HepG2 (cell line): ENCODE results near the gene DCAF8. TPM values are rescaled to one million over a fixed set of nuclear protein-coding genes. Genes with fewer than 3 reads are reported as not detected.
A peak's percentile ranks its signal among the peaks of the same experiment; 100 is the strongest.

Experiments used
- AGO1 ChIP-seq: fragments of 200-400 bp; formaldehyde crosslinking; IDR thresholded peaks from 2 replicates; pipeline ENCODE4 v1.6.1; 2017; ENCODE audit warnings: mild to moderate bottlenecking, low read depth, low read length, moderate library complexity; ENCODE audit not compliant: poor library complexity, severe bottlenecking
- ARID2 ChIP-seq: sonication (generic); formaldehyde crosslinking; IDR thresholded peaks from 2 replicates; pipeline ENCODE4 v1.8.1; 2022; ENCODE audit warnings: mild to moderate bottlenecking, missing genetic modification reagents, borderline replicate concordance
- DNMT3B ChIP-seq: conservative IDR thresholded peaks from 2 replicates; pipeline ENCODE4 v1.6.1; 2016; ENCODE audit warnings: missing biosample characterization, control low read depth
- HIVEP1 ChIP-seq: sonication (generic); formaldehyde crosslinking; IDR thresholded peaks from 2 replicates; pipeline ENCODE4 v1.4.0; 2020; ENCODE audit warnings: mild to moderate bottlenecking, missing genetic modification reagents
- MIER3 ChIP-seq: IDR thresholded peaks from 2 replicates; pipeline ENCODE4 v1.6.1; 2016; ENCODE audit warnings: missing compliant biosample characterization, borderline replicate concordance
- RFXAP ChIP-seq: sonication (generic); formaldehyde crosslinking; IDR thresholded peaks from 2 replicates; pipeline ENCODE4 v1.4.0; 2020; ENCODE audit warnings: missing genetic modification reagents, borderline replicate concordance
- U2AF2 ChIP-seq: fragments of 200-400 bp; formaldehyde crosslinking; IDR thresholded peaks from 2 replicates; pipeline ENCODE4 v1.6.1; 2017; ENCODE audit warnings: low read depth, mild to moderate bottlenecking, low read length
- XRCC5 ChIP-seq: fragments of 200-400 bp; formaldehyde crosslinking; optimal IDR thresholded peaks from 2 replicates; pipeline ENCODE3; 2017; ENCODE audit warnings: mild to moderate bottlenecking, low read length
- ZFP36 ChIP-seq: fragments of 150-350 bp; IDR thresholded peaks from 2 replicates; pipeline ENCODE4 v1.6.1; 2018; ENCODE audit warnings: borderline replicate concordance, low read length, low read depth; ENCODE audit not compliant: partially characterized antibody
- ZNF431 ChIP-seq: sonication (generic); formaldehyde crosslinking; IDR thresholded peaks from 2 replicates; pipeline ENCODE4 v1.9.0; 2022; ENCODE audit warnings: missing genetic modification reagents, low read depth, mild to moderate bottlenecking, borderline replicate concordance
- polyA plus RNA-seq, 8 experiments: library from polyadenylated mRNA; depleted of rRNA in 3 of 8; stranded (reverse) in 7 of 8; unstranded in 1 of 8; fragments of >200 nt; fragmentation: Illumina TruSeq in 4 of 8; extraction: Trizol in 4 of 8; gene quantifications; 2 replicates each; pipeline versions ENCODE4 v1.2.1 to v1.2.3, GENCODE V29; 2011 to 2016; ENCODE audit warnings: low read depth in 4 of 8, missing spikeins in 1 of 8, mixed read lengths in 1 of 8; ENCODE audit not compliant: insufficient read depth in 1 of 8
- total RNA-seq, 5 experiments: library from RNA; depleted of rRNA; stranded (reverse); fragments of >200 nt; fragmentation: Illumina TruSeq; extraction: Trizol; gene quantifications; 2 replicates each; pipeline ENCODE4 v1.2.3, GENCODE V29; 2016; ENCODE audit warnings: low read depth in 1 of 5
- TF ChIP-seq, protein P1 (sequence below): sonication (generic); formaldehyde crosslinking; IDR thresholded peaks from 2 replicates; pipeline ENCODE4 v1.4.0; 2020; ENCODE audit warnings: missing genetic modification reagents
- TF ChIP-seq, protein P2 (sequence below): sonication (generic); formaldehyde crosslinking; IDR thresholded peaks from 2 replicates; pipeline ENCODE4 v1.4.0; 2020; ENCODE audit warnings: missing genetic modification reagents
- TF ChIP-seq, protein P3 (sequence below): sonication (generic); formaldehyde crosslinking; IDR thresholded peaks from 2 replicates; pipeline ENCODE4 v1.5.1; 2020; ENCODE audit warnings: missing genetic modification reagents, mild to moderate bottlenecking, borderline replicate concordance
- TF ChIP-seq, protein P4 (sequence below): sonication (generic); formaldehyde crosslinking; IDR thresholded peaks from 2 replicates; pipeline ENCODE4 v1.5.0; 2020; ENCODE audit warnings: mild to moderate bottlenecking, missing genetic modification reagents, moderate library complexity
- TF ChIP-seq, protein P5 (sequence below): sonication (generic); formaldehyde crosslinking; IDR thresholded peaks from 2 replicates; pipeline ENCODE4 v1.4.0; 2020; ENCODE audit warnings: missing genetic modification reagents, borderline replicate concordance

Gene DCAF8
- total and polyA plus RNA-seq, 2 of the 13 experiments (the other 11 are each of a cell fraction or from before 2014, with no cell fraction given) = 73.4 to 79.8 TPM

DNA sequence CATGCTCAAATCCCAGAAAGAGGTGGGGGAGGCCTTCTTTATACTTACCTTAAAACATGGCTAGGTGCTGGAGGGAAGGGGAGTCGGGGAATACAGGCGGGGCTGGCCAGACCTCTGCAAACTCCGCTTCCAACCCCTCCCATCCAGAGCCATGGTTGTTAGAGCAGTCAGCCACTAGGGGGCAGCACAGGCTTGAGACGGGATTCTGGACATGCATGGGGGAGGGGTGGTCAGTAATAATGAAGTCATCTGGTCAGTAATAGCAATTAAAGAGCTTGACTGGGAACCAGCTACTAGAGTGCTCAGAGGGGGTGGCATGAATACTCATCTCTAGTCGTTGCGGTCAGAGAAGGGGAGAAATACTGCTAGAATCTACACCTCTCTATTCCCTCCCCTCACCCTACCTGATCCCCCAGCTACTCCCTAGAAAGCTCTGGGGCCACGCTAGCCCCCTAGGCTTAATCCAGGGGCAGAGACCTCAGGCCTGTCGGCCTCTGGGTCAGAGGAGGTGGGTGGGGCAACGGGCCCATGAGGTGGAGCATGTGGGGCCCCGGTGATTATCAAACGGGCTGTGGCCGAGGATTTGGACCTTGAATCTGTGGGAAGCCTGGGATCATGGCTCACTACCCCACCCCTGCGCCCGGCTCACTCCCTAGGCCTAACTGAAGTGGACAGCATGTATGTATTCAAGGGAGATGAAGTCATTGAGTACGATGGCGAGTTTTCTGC, 69.1 kb downstream of the DCAF8 start (continued):
- TF ChIP-seq AGO1 (no peak), XRCC5 (peak; percentile 70), RFXAP (CRISPR knock-in tag) (no peak), HIVEP1 (no peak), ARID2 (CRISPR knock-in tag) (no peak), ZNF431 (no peak), DNMT3B (CRISPR knock-in tag) (0 out of 2 replicates have a peak, but pooled peaks have one; percentile 30), ZFP36 (no peak), MIER3 (CRISPR knock-in tag) (peak; percentile 51; the same call in 1 of the 2 replicates), U2AF2 (no peak)
- TF ChIP-seq, protein P1, sequence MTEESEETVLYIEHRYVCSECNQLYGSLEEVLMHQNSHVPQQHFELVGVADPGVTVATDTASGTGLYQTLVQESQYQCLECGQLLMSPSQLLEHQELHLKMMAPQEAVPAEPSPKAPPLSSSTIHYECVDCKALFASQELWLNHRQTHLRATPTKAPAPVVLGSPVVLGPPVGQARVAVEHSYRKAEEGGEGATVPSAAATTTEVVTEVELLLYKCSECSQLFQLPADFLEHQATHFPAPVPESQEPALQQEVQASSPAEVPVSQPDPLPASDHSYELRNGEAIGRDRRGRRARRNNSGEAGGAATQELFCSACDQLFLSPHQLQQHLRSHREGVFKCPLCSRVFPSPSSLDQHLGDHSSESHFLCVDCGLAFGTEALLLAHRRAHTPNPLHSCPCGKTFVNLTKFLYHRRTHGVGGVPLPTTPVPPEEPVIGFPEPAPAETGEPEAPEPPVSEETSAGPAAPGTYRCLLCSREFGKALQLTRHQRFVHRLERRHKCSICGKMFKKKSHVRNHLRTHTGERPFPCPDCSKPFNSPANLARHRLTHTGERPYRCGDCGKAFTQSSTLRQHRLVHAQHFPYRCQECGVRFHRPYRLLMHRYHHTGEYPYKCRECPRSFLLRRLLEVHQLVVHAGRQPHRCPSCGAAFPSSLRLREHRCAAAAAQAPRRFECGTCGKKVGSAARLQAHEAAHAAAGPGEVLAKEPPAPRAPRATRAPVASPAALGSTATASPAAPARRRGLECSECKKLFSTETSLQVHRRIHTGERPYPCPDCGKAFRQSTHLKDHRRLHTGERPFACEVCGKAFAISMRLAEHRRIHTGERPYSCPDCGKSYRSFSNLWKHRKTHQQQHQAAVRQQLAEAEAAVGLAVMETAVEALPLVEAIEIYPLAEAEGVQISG (CRISPR knock-in tag) = peak; percentile 37; the same call in 1 of the 2 replicates
- TF ChIP-seq, protein P2, sequence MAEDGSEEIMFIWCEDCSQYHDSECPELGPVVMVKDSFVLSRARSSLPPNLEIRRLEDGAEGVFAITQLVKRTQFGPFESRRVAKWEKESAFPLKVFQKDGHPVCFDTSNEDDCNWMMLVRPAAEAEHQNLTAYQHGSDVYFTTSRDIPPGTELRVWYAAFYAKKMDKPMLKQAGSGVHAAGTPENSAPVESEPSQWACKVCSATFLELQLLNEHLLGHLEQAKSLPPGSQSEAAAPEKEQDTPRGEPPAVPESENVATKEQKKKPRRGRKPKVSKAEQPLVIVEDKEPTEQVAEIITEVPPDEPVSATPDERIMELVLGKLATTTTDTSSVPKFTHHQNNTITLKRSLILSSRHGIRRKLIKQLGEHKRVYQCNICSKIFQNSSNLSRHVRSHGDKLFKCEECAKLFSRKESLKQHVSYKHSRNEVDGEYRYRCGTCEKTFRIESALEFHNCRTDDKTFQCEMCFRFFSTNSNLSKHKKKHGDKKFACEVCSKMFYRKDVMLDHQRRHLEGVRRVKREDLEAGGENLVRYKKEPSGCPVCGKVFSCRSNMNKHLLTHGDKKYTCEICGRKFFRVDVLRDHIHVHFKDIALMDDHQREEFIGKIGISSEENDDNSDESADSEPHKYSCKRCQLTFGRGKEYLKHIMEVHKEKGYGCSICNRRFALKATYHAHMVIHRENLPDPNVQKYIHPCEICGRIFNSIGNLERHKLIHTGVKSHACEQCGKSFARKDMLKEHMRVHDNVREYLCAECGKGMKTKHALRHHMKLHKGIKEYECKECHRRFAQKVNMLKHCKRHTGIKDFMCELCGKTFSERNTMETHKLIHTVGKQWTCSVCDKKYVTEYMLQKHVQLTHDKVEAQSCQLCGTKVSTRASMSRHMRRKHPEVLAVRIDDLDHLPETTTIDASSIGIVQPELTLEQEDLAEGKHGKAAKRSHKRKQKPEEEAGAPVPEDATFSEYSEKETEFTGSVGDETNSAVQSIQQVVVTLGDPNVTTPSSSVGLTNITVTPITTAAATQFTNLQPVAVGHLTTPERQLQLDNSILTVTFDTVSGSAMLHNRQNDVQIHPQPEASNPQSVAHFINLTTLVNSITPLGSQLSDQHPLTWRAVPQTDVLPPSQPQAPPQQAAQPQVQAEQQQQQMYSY (CRISPR knock-in tag) = no peak
- TF ChIP-seq, protein P3, sequence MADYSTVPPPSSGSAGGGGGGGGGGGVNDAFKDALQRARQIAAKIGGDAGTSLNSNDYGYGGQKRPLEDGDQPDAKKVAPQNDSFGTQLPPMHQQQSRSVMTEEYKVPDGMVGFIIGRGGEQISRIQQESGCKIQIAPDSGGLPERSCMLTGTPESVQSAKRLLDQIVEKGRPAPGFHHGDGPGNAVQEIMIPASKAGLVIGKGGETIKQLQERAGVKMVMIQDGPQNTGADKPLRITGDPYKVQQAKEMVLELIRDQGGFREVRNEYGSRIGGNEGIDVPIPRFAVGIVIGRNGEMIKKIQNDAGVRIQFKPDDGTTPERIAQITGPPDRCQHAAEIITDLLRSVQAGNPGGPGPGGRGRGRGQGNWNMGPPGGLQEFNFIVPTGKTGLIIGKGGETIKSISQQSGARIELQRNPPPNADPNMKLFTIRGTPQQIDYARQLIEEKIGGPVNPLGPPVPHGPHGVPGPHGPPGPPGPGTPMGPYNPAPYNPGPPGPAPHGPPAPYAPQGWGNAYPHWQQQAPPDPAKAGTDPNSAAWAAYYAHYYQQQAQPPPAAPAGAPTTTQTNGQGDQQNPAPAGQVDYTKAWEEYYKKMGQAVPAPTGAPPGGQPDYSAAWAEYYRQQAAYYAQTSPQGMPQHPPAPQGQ = no peak
- TF ChIP-seq, protein P4, sequence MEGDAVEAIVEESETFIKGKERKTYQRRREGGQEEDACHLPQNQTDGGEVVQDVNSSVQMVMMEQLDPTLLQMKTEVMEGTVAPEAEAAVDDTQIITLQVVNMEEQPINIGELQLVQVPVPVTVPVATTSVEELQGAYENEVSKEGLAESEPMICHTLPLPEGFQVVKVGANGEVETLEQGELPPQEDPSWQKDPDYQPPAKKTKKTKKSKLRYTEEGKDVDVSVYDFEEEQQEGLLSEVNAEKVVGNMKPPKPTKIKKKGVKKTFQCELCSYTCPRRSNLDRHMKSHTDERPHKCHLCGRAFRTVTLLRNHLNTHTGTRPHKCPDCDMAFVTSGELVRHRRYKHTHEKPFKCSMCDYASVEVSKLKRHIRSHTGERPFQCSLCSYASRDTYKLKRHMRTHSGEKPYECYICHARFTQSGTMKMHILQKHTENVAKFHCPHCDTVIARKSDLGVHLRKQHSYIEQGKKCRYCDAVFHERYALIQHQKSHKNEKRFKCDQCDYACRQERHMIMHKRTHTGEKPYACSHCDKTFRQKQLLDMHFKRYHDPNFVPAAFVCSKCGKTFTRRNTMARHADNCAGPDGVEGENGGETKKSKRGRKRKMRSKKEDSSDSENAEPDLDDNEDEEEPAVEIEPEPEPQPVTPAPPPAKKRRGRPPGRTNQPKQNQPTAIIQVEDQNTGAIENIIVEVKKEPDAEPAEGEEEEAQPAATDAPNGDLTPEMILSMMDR (CRISPR knock-in tag) = peak; percentile 95
- TF ChIP-seq, protein P5, sequence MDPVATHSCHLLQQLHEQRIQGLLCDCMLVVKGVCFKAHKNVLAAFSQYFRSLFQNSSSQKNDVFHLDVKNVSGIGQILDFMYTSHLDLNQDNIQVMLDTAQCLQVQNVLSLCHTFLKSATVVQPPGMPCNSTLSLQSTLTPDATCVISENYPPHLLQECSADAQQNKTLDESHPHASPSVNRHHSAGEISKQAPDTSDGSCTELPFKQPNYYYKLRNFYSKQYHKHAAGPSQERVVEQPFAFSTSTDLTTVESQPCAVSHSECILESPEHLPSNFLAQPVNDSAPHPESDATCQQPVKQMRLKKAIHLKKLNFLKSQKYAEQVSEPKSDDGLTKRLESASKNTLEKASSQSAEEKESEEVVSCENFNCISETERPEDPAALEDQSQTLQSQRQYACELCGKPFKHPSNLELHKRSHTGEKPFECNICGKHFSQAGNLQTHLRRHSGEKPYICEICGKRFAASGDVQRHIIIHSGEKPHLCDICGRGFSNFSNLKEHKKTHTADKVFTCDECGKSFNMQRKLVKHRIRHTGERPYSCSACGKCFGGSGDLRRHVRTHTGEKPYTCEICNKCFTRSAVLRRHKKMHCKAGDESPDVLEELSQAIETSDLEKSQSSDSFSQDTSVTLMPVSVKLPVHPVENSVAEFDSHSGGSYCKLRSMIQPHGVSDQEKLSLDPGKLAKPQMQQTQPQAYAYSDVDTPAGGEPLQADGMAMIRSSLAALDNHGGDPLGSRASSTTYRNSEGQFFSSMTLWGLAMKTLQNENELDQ (CRISPR knock-in tag) = no peak
